ENCODE results near the gene IDUA.

Gene IDUA

DNA sequence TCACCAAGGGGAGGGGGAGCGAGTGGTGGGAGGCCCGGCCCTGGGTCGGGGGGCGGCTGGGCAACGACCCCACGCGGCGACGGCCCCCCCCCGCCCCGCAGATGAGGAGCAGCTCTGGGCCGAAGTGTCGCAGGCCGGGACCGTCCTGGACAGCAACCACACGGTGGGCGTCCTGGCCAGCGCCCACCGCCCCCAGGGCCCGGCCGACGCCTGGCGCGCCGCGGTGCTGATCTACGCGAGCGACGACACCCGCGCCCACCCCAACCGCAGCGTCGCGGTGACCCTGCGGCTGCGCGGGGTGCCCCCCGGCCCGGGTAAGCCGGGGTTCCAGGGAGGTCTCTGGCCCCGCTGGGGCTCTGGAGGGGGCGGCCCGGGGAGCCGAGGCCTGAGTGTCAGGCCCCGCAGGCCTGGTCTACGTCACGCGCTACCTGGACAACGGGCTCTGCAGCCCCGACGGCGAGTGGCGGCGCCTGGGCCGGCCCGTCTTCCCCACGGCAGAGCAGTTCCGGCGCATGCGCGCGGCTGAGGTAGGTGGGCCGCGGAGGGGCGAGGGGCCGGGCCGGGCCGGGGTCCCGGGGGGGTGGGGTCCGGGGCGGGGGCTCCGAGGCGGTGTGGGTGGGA is 15.9 kb downstream of the IDUA start:
- no peak for DNase-seq

DNA sequence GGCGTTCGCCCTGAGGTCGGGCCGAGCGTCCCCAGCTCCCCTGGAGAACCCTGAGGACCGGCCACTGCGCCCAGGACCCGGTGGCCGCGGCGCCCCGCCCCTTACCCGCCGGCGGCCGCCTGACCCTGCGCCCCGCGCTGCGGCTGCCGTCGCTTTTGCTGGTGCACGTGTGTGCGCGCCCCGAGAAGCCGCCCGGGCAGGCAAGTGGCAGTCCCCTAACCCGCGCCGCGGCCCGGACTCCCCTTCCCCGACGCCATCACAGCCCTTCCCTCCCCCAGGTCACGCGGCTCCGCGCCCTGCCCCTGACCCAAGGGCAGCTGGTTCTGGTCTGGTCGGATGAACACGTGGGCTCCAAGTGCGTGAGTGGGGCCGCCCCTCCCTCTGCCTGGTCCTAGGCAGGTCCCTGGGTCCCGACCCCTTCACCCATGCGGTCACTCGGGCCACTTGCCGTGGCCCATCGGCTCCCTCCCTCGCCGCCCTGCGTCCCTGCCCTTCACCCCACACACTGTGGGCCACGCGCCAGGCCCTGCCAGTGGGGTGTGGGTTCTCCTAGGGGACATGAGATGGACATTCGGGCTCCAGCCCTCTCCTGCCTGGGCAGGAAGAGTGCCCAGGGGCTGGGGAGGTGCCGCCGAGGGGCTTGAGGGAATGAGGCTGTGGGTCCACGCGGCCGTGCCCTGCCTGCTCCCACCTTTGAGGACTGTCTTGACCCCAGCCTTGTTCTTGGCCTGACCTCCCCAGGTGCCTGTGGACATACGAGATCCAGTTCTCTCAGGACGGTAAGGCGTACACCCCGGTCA is 16.6 kb downstream of the IDUA start:
- no peak for DNase-seq

DNA sequence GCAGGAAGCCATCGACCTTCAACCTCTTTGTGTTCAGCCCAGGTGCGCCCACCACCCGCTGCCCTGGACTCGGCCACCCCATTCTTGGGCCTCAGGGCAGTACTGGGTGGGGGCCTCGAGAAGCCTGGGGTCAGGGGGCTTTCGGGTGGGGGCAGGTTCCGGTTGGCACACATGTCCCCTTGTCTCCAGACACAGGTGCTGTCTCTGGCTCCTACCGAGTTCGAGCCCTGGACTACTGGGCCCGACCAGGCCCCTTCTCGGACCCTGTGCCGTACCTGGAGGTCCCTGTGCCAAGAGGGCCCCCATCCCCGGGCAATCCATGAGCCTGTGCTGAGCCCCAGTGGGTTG is 17.2 kb downstream of the IDUA start:
- DNase-seq = no peak

DNA sequence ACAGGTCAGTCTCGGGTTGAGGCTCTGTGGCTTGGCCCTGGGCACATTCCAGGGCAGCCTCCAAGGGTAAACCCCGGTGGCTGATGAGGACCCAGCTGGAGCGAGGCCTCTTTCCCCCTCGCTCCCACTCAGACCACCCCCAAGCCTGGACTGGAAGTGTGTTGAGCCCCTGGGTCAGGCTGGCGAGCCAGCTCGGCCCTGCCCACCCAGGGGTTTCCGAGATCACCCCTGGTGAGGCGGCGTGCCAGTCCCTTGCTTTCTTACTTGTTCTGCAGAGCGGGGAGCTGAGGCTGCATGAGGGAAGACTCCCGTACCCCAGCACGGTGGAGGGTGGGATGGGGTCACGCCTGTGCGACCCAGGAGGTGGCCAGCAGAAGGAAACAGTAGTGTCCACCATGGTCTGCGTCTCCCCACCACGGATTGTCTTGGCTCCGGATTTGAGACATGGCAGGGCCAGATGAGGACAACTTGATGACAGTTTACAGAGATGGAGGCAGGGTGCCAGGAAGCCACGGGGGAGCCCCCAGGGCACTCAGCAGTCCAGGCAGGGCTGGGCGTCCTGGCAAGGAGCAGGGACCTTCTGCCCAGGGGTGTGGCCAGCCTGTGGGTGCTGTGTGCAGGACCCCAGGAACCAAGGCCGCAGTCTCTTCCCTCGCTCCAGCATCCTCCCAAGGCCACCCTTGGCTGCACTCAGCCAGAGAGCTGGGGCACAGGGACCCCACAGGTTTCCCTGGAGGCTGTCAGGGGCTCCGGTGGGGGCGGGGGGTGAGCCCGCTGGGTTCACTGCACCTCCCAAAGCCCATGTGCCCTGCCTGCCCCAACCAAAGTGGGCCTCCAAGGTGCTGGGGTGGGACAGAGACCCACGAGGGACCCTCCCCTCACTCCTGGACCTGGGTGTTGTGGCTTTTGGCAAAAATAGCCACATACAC is 18.0 kb downstream of the IDUA start:
- DNase-seq = no peak

DNA sequence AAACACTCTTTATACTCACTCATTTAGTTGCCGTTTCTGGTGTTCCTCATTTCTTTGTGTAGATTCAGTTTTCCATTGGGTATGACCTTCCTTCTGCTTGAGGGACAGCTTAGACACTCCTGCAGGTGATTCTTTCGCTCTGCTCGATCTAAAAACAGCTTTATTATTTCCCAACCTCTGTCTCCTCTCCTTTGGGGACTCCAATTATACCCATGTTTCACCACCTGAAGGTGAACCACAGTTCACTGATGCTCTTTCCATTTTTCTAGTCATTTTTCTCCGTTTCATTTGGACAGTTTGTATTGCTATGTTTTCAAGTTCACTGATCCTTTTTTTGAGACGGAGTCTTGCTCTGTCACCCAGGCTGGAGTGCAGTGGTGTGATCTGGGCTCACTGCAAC is 20.0 kb downstream of the IDUA start:
- DNase-seq = no peak

DNA sequence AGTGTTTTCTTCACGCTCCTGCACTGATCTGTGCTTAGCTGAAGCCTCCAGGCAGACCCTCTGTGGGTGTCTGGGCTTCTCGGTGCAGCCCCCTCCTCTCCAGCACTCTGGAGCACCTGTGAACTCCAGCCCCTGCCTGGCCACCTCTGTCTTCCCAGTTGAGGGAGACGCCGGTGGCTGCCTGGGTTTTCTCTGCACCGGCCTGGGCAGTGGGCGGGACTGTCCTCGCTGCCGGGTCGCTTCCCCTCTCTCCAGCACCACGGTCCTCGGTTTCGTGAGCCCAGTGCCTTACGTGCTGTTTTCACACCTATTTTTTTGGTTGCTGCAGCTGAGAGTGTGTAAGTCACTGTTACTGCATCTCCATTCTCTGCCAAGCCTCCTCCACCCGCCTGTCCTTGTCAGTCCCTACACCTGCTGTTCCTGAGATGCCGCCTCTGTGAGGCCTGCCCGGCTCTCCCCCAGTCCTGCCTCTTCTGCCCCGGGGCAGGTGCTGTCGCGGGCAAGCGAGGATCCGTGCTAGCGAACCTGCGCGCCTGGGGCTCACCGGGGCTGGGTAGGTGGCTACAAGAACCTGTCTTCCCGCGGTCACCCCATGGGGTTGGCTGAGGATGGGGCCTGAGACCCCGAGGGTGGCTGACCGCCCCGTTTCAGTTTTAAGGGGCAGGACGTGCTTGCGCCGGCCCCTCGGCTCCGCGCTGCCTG is 22.1 kb downstream of the IDUA start:
- no peak for DNase-seq

DNA sequence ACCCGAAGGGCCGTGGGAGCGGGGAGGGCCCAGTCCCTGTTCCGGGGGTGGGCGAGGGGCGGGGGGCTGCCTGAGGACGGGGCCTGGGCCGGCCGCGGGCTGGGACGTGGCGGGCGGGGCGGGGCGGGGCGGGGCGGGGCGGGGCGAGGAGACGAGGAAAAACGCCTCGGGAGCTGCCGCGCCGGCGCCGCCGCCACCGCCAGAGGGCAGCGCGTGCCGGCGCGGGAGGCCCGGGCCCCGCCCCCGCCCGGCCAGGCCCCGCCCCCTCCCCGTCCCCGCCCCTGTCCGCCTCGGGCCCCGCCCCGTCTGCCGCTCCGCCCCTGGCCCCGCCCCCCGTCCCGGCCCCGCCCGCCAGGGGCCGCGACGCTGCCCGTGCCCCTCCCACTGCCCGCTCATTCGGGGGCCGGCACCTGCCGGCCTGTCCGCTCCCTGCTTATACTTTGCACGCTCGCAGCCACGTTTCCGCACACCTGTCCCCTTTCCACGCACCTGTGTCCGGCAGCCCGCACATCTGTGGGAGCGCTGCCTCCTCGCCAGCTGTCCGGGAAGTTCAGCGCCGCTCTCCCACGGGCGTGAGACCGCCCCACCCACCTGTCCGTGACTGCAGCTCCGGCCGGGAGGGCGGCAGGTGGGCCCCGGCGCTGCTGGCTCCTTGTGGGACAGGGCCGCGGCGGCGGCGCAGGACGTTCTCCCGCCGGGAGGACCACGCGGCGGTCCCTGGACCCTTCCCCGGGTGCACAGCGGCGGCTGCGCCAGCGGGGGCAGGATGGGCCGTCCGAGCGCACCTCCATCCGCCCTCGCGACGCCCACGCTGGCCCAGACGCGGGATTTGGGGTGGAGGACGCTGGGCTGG is 22.9 kb downstream of the IDUA start:
- DNase-seq = no peak

DNA sequence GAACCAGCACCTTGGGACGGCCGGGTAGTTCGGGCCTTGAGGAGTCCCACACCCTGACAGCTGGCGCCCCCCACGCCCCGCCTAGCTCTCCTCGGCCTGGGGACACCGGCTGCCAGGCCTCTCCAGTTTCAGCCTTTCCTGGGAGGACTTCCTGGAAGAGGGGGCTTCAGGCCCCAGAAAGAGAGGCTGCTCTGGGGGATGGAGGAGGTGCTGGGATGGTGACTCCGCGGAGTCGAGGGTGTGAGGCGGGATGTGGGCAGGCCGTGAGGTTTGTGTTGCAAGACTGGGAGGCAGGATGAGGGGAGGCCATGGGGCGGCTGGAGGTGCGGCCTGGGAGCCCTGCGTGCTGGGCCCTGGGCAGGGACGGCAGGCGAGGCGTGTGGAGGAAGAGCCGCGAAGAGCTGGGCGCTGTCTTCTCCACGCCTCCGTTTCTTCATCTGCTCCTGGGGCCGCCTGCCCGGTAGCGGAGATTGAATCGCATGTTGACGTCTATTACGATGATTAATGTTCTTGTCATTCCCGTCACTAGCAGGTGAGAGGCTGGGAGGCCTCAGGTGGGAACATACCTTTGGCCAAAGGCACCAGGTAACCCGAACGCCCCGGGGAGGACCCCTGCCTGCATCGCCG is 23.7 kb downstream of the IDUA start:
- no peak for DNase-seq

DNA sequence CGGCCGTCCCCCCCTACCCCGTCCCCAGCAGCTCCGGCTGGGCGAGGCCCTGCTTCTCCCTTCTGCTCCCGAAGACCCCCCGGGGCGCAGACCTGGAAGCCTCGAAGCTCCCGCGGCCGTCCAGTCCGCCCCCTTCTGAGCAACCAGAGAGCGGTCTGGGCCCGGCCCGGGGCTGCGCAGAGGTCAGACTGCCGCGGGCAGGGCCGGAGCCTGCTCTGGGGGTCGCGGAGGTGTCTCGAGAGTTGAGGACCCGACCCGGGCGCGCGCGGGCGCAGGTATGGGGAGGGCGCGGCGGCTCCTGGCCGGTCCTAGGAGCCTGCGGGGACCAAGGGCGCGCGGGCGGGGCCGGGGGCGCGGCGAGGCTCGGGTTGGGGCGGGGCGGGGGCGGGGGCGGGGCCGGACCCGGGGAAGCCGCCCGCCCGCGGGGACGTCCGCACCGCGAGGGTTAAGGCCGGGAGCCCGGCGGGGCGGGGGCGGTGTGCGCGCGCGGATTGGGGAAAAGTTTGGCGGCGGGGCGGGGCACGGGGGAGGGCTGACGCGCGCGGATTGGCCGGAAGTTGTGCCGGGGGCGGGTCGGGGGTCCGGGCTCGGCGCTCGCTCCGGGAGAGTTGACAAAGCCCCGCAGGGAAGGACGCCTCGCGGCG is 24.3 kb downstream of the IDUA start, which contains the start of gene FGFRL1:
TSS of gene FGFRL1 (plus strand) at position 605 of the 644 bp plus-strand sequence. CDS start 860 bp downstream, outside the sequence.
- DNase-seq = no peak

DNA sequence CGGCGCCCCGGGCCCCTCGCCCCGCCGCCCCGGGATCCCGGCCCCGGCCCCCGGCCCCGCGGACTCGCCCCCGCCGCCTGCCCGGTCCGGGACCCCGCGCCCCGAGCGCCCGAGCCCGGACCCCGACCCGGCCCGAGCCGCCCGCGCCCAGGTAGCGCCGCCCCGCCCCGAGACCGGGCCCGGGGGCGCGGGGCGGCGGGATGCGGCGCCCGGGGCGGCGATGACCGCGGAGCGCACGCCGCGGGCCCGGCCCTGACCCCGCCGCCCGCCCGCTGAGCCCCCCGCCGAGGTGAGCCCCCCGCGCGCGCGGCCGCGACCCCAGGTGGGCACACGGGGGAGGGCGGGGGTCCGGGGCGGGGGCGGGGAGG is 24.8 kb downstream of the IDUA start:
- no peak for DNase-seq

DNA sequence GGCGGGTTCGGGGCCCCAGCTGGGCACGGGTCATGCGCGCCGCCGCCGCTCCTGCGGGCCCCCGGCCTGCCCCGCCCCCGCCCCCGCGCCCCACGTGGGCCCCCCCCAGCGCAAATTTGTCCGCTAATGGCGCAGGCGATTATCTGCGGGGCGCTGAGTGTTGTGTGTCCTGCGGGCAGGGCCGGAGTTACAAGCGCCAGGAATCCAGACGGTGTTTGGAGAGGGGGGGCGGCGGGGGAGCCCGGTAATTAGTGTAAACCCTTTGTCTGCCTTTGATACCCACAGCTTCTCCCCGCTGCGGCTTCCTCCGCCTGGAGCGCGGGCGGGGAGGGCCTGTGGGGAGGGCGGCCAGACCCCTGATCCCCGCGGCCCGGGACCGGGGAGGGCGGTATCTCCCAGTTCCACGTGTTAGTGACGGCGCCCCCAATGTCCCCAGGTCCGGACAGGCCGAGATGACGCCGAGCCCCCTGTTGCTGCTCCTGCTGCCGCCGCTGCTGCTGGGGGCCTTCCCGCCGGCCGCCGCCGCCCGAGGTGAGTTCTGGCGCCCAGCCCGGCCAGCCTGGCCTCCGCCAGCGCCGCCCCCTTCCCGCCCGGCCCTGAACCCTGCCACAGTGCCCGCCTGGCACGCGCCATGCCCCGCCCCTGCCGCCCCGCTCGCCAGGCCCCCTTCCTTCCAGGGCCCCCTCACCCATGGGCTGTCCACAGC is 25.3 kb downstream of the IDUA start:
- DNase-seq = no peak

DNA sequence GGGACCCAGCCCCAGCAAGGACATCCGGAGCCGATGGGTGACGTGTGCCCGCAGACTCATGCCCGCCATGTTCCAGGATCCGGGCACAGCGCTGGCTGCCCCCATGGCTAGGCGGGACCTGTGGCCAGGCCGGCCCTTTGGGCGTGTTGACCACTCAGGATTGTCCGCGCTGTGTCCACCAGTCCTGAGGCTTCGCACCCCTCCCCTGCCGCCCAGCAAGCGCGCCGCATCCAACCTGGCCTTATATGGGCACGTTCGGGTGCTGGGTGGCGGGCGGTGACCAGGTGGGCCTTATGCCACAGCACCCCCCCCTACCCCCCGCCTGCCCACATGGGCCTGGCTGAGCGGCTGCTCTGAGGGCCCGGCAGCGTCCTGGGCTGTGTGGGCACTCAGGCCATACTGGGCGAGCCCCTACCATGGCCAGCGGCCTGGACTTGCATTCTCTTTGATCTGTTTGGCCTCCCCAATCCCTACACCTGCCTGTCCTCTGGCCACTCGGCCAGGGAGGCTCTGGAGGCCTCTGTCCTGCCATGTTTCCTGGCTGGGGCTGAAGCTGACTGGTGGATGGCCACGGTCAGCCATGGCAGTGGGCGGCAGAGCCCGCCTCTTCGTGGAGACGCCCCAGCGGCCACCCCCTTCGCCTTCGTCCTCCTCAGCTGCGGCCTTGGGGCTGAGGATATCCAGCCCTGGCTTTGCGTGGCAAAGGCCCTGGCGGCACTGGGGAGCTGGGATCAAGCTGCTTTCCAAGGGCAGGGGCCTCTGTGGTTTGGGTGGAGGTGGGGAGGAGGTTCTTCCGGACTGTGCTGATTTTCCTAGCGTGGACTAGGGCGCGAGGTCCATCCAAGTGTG is 26.6 kb downstream of the IDUA start:
- DNase-seq = no peak

DNA sequence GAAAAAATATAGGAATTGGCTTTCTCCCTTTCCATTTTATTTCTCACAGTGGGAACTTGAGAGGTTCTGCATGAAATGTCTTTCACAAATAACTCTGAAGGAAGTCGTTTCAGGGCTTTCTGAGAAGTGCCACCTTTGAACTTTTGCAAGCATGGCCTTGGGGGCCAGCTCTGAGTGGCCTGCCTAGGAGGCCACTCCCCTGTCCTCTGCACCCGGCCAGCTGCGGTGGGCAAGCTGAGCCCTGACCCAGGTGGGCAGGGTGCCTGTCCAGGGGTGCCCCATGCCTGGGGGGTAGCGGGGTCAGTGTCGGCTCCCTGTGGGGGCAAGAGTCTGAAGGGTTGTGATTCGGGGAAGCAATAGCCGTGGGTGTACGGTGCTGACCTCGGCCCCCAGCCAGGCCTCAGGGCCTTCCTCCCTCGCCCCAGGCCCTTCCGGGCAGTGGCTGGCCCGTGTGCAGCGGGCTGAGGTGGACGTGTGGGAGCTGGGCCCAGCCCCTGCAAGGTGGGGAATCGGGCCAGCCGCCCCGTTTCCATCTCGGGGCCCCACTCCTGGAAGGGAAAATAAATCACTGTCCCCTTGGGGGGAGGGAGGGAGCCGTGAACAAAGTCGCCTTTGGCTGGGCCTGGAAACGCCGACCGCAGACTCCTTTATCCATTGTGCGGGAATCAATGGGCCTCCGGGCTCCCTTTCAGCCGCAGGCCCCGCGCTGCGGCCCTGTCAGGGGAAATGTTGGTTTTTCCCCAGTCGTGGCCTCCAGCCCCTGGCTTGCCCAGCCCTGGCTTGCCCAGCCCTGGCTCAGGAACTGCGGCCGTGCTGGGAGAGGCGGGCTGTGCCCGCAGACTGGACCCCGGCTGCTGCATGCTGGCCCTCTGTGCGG is 27.7 kb downstream of the IDUA start:
- DNase-seq = no peak

DNA sequence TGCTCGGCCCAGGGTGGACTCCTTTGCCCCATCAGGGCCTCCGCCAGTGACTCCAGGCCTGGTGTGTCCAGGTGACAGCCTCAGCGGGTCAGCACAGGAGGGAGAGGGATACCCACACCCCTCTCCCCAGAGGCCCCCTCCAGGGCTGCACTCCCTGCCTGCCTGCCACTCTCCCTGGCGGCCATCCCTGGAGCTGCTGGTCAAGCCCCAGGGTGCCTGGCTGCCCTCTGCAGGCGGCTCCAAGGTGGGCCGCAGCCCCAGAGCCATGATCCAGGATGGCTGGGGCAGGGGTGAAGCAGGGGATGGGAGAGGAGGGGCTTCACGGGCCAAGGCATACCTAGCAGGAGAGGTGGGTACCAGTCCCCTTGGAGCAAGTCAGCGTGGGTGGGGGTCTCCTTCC is 28.3 kb downstream of the IDUA start:
- DNase-seq = no peak

DNA sequence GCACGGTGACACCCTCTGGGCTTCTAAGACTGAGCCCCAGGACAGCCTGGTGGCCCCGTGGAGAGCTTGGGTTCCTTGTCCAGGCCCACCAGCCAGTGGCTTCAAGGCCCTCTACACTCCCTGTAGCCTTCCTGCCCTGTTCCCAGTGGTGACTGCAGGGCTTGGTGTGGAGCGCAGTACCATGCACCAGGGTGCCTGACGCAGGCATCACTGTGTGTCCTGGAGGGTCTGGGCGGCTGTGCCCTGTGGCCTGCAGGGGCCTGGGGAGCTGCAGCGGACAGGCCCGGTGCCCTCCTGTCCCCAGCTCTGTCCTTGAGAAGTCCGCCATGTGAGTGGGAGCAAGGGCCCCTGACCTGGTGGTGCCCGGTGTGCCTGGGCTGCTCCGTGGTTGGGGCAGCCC is 28.9 kb downstream of the IDUA start:
- DNase-seq = no peak

DNA sequence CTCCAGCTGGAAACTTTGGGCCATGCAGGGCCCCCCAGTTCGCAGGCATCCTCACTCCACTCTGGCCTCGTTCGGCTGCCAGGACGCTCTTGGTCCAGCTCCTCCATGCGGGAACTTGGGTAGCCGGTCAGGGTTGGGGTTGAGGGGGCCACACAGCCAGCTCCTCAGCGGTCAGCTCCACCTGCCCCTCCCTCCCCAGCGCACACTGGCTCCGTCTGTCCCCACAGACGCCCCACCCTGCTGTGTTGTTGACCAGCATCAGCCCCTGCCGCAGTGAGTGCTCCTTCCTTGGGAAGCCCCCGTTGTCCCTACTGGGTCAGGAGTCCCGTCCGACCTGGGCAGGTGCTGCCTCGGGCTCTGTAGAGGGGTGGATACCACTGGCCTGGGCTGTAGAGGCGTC is 30.4 kb downstream of the IDUA start:
- DNase-seq = no peak

DNA sequence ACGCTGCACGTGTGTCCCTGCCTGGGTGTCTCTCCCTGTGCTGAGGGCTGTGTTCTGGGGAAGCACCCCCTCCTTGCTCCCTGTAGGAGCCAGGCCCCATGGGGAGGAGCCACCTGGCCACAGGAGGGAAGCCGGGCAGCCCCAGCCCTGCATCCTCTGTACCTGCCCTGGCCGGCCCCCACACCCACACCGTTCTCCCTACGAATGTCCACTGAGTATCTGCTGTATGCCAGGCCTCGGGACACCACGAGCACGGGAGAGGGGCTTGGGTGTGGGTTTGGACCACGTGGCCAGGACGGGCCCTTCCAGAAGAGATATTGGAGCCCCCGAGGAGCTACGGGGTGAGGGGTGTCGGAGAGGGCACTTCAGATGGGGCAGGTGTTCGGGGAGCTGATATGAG is 30.9 kb downstream of the IDUA start:
- no peak for DNase-seq

Data from cerebellar nuclear complex (tissue), 1 donor.